ENCODE results near the gene FCN2. TPM values are rescaled to one million over a fixed set of nuclear protein-coding genes. Genes with fewer than 3 reads are reported as not detected.

The FCN2 gene
- total RNA-seq, 2 experiments from 2014 or later, result not detected

DNA sequence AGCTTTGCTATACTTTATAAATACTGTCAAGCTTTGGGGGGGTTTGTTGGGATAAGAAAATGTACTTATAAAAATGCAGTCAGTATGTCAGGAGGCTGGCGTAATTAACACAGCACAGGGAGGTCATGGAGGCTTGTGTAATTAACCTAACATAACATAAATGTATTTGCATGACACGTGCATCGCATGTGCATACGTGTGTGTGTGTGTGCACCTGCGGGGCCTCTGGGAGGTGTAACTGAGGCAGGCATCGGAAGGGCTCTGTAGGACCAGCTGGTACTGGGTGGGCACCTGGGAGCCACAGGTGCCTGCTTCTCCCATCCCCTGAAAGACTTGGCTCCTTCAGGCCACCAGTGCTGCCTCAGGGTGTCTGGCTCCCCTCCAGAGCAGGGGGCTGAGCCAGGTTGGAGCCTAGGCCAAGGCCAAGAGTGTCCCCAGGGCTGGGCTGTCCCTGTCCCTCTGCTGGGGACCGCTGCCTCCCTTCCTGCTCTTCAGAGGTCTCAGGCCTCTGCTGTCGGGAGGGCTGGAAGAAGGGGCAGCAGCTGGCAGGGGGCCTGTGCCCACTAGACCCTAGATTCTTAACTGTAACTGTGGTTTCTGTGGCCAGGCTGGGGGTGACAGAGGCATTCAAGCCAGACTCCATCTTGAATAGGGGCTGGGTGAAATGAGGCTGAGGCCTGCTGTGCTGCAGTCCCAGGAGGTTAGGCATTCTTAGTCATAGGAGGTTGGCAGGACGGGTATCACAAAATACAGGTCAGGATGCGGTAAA lies 9.0 kb downstream of the FCN2 start:
- no peak overlapping the region for H3K27ac Mint-ChIP-seq
- intact Hi-C loops (cut with micrococcal nuclease), result no loop called here
- ChIA-PET POLR2A (no interaction called here), CTCF (no interaction called here)
- H3K27me3 Mint-ChIP-seq, result peaks cover 17% of the 10 kb centered on the region
- H3K9me3 Mint-ChIP-seq, result no peaks in the 10 kb centered on the region
- H3K36me3 Mint-ChIP-seq, result no peaks in the 10 kb centered on the region
- no peaks in the 10 kb centered on the region for H3K4me1 Mint-ChIP-seq (ENCODE audit: low read depth)
- no peak for DNase-seq
- no peak overlapping the region for H3K4me3 Mint-ChIP-seq

DNA sequence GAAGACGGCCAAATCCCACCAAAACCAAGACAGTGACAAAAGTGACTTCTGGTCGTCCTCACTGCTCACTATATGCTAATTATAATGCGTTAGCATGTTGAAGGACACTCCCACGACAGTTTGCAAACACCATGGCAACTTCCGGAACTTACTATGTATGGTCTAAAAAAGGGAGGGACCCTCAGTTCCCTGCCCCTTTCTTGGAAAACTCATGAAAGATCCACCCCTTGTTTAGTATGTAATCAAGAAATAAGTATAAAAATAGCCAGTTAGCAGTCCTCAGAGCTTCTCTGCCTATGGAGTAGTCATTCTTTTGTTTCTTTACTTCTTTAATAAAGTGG lies 9.5 kb downstream of the FCN2 start:
- Mint-ChIP-seq H3K4me1 (ENCODE audit: low read depth) (no peaks in the 10 kb centered on the region), H3K4me3 (no peak overlapping the region), H3K9me3 (no peaks in the 10 kb centered on the region), H3K27me3 (peaks cover 20% of the 10 kb centered on the region), H3K27ac (no peak overlapping the region), H3K36me3 (no peaks in the 10 kb centered on the region)
- ChIA-PET CTCF (no interaction called here), POLR2A (no interaction called here)
- DNase-seq, result no peak
- intact Hi-C loops (cut with micrococcal nuclease), result no loop called here

DNA sequence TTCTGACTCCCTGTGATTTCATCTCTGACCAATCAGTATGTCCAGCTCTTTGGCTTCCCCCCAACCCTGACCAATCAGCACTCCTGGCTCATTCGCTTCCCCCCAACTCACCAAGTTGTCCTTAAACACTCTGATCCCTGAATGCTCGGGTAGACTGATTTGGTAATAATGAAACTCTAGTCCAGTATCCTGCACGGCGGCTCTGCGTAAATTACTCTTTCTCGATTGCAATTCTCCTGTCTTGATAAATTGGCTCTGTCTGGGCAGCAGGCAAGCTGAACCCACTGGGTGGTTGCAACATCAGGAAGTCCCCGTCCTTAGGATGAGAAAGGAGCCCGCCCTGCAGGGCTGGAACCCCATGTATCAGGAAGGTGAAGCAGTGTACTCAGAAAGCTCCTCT lies 10.4 kb downstream of the FCN2 start:
- peaks cover 24% of the 10 kb centered on the region for H3K27me3 Mint-ChIP-seq
- no peak overlapping the region for H3K4me3 Mint-ChIP-seq
- no peaks in the 10 kb centered on the region for H3K36me3 Mint-ChIP-seq
- no peaks in the 10 kb centered on the region for H3K9me3 Mint-ChIP-seq
- no peak overlapping the region for H3K27ac Mint-ChIP-seq
- ChIA-PET POLR2A (no interaction called here), CTCF (no interaction called here)
- intact Hi-C loops (cut with micrococcal nuclease), result no loop called here
- DNase-seq, result no peak
- H3K4me1 Mint-ChIP-seq (ENCODE audit: low read depth), result no peaks in the 10 kb centered on the region

DNA sequence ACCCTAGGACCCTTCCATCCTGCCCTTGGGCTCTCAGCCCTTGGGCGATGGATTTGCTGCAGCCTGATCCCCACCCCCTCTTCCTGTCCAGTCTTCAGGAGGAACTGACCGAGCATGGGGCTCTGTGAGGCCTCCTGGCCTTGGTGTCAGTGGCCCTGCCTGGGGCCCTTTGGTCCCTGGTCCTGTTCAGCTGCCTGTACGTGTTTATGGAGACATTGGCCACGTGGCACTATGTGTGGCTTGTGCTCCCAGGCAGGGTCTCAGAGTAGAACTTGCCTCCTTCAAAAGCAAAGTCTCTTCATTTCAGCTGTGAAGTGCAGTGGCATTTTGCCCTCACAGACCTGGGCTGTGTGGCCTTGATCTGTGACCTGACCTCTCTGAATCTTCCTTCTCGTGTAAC lies 11.1 kb downstream of the FCN2 start:
- CTCF ChIA-PET, result no interaction called here
- Mint-ChIP-seq H3K4me3 (no peak overlapping the region), H3K36me3 (no peaks in the 10 kb centered on the region), H3K27me3 (peaks cover 22% of the 10 kb centered on the region), H3K4me1 (ENCODE audit: low read depth) (no peaks in the 10 kb centered on the region), H3K27ac (no peak overlapping the region), H3K9me3 (no peaks in the 10 kb centered on the region)
- DNase-seq, result no peak
- POLR2A ChIA-PET, result no interaction called here
- intact Hi-C loops (cut with micrococcal nuclease), result no loop called here

DNA sequence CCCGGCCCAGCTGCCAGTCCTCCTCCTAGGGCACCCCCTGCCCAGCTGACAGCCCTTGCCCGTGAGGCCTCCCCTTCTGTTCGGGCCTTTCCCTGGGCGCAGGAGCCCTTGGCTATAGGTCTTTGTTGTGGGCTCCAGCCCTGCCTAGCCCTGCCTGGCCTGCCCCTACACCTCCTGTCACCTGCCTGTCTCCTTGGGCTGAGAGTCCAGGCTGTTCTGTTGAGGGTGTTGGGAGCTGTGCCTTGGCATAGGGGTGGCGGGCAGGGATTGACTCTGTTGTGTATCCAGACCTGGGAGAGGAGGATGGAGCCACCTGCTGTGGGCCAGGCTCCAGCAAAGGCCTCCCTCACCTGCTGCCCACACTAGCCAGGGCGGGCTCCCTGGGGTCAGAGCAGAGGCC lies 11.6 kb downstream of the FCN2 start:
- H3K27me3 Mint-ChIP-seq, result peaks cover 22% of the 10 kb centered on the region
- POLR2A ChIA-PET, result no interaction called here

DNA sequence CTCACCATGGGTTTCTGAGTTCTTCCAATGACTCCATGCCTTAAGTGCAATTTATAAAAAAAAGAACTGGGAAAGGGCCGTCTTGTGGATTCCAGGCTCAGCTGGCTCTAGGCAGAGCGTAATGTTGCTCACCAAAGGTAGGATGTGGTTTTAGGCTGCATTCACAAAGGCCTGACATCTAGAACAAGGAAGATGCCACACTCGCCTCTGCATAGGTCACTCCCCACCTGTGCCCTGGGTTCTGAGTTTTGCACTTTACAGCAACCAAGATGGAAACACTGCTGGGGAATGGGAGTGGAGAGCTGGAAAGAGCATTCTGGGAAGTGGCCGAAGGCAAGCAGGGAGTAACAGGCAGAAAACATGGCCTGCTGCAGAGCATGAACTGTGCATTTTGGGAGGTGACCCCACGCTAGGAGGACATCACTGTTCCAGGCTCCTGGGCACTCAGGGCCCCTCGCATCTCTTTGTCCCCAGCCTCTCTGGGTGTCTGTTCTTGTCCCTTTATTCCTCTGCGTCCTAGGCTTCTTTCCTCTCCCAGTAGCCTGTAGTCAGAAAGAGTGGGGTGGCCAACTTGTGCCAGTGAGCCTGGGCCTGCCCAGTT lies 12.3 kb downstream of the FCN2 start:
- ChIA-PET CTCF (no interaction called here), POLR2A (no interaction called here)
- no peak overlapping the region for H3K27ac Mint-ChIP-seq
- no peak for DNase-seq
- peaks cover 24% of the 10 kb centered on the region for H3K27me3 Mint-ChIP-seq
- intact Hi-C loops (cut with micrococcal nuclease), result no loop called here
- H3K9me3 Mint-ChIP-seq, result no peaks in the 10 kb centered on the region
- H3K36me3 Mint-ChIP-seq, result no peaks in the 10 kb centered on the region
- no peaks in the 10 kb centered on the region for H3K4me1 Mint-ChIP-seq (ENCODE audit: low read depth)
- H3K4me3 Mint-ChIP-seq, result no peak overlapping the region

More for the DNA sequence above, 11.6 kb downstream of the FCN2 start:
- CTCF ChIA-PET, result no interaction called here
- H3K9me3 Mint-ChIP-seq, result no peaks in the 10 kb centered on the region
- intact Hi-C loops (cut with micrococcal nuclease), result no loop called here
- H3K4me3 Mint-ChIP-seq, result no peak overlapping the region
- DNase-seq, result no peak
- no peaks in the 10 kb centered on the region for H3K4me1 Mint-ChIP-seq (ENCODE audit: low read depth)
- H3K27ac Mint-ChIP-seq, result no peak overlapping the region
- no peaks in the 10 kb centered on the region for H3K36me3 Mint-ChIP-seq

DNA sequence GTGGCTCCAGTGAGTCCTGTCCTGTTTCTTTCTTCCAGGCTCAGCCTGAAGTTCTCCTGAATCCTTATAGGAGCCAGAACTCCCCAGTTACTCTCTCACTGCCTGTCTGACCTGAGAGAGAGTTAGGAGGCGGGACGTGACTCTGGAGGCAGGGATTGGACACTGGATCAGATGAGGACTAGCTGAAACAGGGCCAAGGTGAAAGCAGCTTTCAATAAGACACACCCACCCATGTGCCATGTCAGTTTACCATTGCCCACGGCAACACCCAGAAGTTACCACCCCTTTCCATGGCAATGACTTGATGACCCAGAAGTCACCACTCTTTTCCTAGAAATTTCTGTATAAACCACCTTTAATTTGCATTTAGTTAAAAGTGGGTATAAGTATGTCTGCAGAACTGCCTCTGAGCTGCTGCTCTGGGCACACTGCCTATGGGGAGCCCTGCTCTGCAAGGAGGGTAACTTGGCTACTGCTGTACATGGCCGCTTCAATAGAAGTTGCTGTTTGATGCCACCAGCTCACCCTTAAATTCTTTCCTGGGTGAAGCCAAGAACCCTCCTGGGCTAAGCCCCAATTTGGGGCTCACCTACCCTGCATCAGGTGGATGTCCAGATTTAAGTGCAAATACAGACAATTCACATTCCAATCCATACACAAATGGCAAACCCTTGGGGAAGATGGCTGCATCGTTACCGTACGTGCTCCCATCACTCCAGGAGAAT lies 13.7 kb downstream of the FCN2 start:
- Mint-ChIP-seq H3K27ac (no peak overlapping the region), H3K4me1 (ENCODE audit: low read depth) (no peaks in the 10 kb centered on the region), H3K4me3 (no peak overlapping the region), H3K36me3 (no peaks in the 10 kb centered on the region), H3K27me3 (peaks cover 25% of the 10 kb centered on the region), H3K9me3 (peaks cover 7% of the 10 kb centered on the region)
- intact Hi-C loops (cut with micrococcal nuclease), result no loop called here
- ChIA-PET CTCF (no interaction called here), POLR2A (no interaction called here)
- no peak for DNase-seq

DNA sequence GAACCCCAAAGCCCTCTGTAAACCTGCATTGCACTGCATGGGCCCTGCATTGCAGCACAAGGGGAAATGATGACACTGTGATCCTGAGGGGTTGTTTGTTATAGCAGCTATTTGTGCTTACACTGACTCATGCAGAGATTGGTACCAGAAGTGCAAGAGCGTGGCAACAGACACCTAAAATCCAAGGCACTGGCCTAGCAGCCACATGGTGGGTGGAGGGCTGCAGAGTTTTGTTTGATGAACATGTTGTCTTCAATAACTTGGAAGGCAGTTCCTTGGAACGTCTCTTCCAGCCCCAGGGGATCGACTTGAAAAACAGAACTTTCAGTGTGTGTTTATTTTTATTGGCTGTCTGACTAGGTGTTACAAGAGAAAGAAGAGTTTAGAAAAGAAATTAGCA lies 14.5 kb downstream of the FCN2 start:
- DNase-seq, result no peak
- H3K4me3 Mint-ChIP-seq, result no peak overlapping the region
- intact Hi-C loops (cut with micrococcal nuclease), result no loop called here
- ChIA-PET CTCF (no interaction called here), POLR2A (no interaction called here)
- H3K27me3 Mint-ChIP-seq, result peaks cover 25% of the 10 kb centered on the region
- H3K9me3 Mint-ChIP-seq, result peaks cover 9% of the 10 kb centered on the region
- H3K36me3 Mint-ChIP-seq, result no peaks in the 10 kb centered on the region
- no peak overlapping the region for H3K27ac Mint-ChIP-seq
- H3K4me1 Mint-ChIP-seq (ENCODE audit: low read depth), result no peaks in the 10 kb centered on the region

DNA sequence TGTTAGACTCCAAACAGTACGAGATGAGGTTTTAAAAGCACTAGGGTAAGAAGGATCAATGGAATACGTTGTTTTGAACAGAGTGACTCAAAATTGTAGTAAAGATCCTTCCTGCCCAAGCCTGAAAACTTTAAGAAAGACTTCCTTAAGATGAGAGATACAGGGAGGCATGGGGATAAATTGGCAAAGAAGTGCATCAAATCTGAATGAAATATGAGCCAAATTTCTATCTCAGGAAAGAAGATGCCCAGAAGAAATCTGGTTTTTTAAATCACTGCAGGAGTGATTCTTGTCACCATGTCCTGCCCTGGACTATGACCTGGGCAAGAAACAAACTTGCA lies 14.9 kb downstream of the FCN2 start:
- peaks cover 9% of the 10 kb centered on the region for H3K9me3 Mint-ChIP-seq
- intact Hi-C loops (cut with micrococcal nuclease), result no loop called here
- peaks cover 25% of the 10 kb centered on the region for H3K27me3 Mint-ChIP-seq
- no peak for DNase-seq
- no peaks in the 10 kb centered on the region for H3K36me3 Mint-ChIP-seq
- no peak overlapping the region for H3K4me3 Mint-ChIP-seq
- POLR2A ChIA-PET, result no interaction called here
- no peak overlapping the region for H3K27ac Mint-ChIP-seq
- CTCF ChIA-PET, result no interaction called here
- no peaks in the 10 kb centered on the region for H3K4me1 Mint-ChIP-seq (ENCODE audit: low read depth)

DNA sequence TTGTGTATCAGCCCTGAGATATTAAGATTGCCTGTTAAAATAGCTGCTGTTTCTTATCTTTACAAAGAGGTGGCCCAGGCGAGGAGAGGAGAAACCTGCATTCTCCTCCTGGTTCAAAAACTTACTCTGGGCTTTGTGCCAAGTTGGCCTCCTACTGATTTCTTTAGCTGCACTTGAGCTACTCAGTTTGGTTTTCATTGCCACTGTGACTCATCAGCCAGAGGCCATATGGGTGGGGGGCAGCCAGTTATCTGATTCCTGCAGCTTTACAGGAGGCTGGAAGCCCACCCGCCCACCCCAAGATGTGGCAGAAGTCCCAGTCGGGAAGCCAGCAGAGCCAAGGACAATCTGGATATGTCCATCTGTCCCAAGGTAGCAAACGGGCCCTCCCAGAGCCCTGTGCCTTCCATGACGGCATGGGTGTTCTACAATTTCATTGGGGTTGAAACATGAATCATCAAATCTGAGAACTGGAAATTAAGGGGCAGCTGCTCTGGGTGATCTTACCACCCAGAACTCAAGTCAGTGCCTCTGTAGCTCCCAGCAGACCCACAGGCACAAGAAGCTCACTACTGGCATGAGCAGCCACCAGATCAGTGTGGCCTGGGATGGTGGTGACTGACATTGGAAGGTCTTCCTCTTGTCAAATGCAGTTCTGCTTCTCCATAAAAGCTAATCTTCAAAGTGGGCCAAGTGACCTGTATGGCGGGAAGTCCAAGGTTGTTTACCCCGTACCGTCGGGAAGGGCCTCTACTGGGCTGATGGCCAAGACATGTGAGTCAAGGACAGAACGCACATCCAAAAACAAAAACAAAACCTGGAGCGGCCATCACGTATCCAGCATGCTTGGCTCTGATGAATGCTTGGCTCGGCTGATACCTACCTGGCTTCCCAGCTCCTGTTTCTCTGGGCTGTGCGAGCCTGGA lies 15.6 kb downstream of the FCN2 start:
- no peaks in the 10 kb centered on the region for H3K36me3 Mint-ChIP-seq
- H3K27ac Mint-ChIP-seq, result no peak overlapping the region
- DNase-seq, result no peak
- intact Hi-C loops (cut with micrococcal nuclease), result no loop called here
- H3K27me3 Mint-ChIP-seq, result peaks cover 21% of the 10 kb centered on the region
- no peaks in the 10 kb centered on the region for H3K4me1 Mint-ChIP-seq (ENCODE audit: low read depth)
- ChIA-PET CTCF (no interaction called here), POLR2A (no interaction called here)
- H3K9me3 Mint-ChIP-seq, result peaks cover 9% of the 10 kb centered on the region
- no peak overlapping the region for H3K4me3 Mint-ChIP-seq

DNA sequence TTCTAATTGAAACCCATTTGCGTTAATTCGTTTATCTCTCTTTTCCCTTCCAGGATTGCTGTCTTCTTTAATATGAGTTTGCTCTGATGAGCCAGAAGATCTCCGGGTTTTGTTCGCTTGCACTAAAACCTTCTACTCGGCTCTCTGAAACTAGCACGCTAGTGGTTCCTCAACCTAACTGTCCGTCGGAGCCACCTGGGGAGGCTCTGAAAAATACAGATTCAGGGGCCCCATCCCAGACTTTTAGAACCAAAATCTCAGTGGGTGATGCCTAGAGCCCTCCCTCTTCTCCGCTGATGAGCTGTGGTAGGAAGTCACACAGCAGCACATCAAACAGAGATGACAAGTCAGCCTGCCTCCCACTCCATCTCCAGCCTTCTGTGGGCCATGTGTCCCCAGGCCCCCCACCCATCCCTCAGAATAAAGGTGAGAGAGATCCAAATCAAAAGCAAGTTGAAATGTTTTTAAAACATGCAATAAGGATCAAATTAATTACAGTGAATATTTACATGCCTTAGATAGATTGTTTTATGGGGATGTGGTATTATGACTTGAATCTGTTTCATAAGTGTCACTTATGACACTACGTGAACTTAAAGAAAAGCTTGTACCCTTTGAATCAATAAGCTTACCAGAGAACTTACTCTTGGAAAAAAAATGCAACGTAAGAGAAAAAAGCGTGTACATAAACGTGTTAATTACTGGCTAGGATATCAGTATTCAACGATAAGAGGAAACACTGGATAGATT lies 16.4 kb downstream of the FCN2 start:
- intact Hi-C loops (cut with micrococcal nuclease), result no loop called here
- Mint-ChIP-seq H3K4me1 (ENCODE audit: low read depth) (no peaks in the 10 kb centered on the region), H3K9me3 (peaks cover 9% of the 10 kb centered on the region), H3K27ac (no peak overlapping the region), H3K36me3 (no peaks in the 10 kb centered on the region), H3K4me3 (no peak overlapping the region), H3K27me3 (peaks cover 17% of the 10 kb centered on the region)
- CTCF ChIA-PET, result no interaction called here
- POLR2A ChIA-PET, result no interaction called here
- DNase-seq, result no peak

DNA sequence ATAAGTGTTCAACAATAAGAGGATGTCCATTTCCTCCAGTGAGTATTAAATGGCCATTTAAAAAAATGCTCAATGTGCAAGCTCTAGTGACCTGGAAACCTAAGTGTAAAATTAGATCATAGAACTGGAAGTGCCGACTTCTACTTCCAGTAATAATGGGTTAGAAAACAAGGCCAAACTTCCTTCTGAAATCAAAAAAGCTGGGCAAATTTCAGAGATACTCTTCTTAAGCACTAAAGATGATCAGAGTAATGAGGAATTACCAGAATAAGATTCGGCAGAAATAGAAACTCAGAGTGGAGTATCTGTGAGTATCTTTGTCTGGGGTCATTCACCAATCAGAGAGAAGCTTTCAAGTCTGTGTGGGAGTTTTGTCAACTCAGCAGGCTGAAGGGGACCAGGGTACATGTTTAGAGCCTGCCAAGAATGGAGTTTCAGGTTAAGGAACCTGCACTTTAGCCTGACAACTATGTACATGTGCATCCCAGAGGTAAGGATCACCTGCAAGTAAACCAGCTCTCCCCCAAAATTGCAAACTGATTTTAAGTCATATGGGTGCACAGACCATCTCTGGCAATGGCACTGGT lies 17.1 kb downstream of the FCN2 start:
- no peak for DNase-seq

More for the DNA sequence above, 17.1 kb downstream of the FCN2 start:
- no peaks in the 10 kb centered on the region for H3K36me3 Mint-ChIP-seq
- ChIA-PET POLR2A (no interaction called here), CTCF (no interaction called here)
- H3K4me1 Mint-ChIP-seq (ENCODE audit: low read depth), result no peaks in the 10 kb centered on the region
- intact Hi-C loops (cut with micrococcal nuclease), result no loop called here
- H3K27ac Mint-ChIP-seq, result no peak overlapping the region
- peaks cover 16% of the 10 kb centered on the region for H3K27me3 Mint-ChIP-seq
- H3K9me3 Mint-ChIP-seq, result peaks cover 9% of the 10 kb centered on the region
- no peak overlapping the region for H3K4me3 Mint-ChIP-seq
